ENCODE measurements around the gene ROMO1.
A peak's percentile ranks its signal among the peaks of the same experiment; 100 is the strongest.

- peak; percentile 19 to 74 (median 46) for TF ChIP-seq CTCF (IDR thresholded peaks at IDR 0.05)
- peak; percentile 73 to 86 for TF ChIP-seq POLR2A (IDR thresholded peaks at IDR 0.05)
Measured at GRCh38 chr20:35741892-35742740, 42.9 kb downstream of the ROMO1 start, which contains the start of gene RBM39.
